ENCODE results near the gene TNPO2.
A peak's percentile ranks its signal among the peaks of the same experiment; 100 is the strongest.

The TNPO2 gene

DNA sequence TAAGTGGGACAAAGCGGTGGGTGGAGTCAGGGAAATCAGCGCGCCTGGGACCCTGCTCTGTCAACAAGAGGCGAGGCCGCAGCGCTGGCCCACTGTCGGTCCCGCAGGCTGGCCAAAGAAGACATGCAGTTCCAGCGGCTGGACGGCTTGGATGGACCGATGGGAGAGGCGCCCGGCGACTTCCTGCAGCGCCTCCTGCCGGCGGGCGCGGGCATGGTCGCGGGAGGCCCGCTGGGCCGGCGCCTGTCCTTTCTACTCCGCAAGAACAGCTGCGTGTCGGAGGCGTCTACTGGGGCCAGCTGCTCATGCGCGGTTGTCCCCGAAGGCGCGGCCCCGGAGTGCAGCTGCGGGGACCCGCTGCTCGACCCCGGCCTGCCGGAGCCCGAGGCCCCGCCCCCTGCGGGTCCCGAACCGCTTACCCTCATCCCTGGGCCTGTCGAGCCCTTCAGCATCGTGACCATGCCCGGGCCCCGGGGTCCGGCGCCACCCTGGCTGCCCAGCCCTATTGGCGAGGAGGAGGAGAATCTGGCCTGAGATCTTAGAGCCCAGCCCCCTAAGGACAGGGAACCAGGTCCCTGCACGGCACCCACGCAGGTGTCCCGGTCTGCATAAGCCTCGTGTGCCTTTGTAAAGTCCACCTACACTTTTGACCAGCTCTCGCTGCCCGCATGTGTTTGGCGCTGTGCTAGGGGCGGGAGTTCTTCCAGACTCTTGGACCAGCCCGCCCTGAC, 34.0 kb upstream of the TNPO2 start:
- Histone ChIP-seq H3K9me3 (ENCODE audit: control insufficient read depth in 5 of 5, low read length in 5 of 5) (no peaks in the 10 kb centered on the region), H3K27me3 (ENCODE audit: control insufficient read depth in 5 of 5, insufficient read depth in 4 of 5, low read length in 5 of 5) (peaks cover 0 to 3% (median 0%) of the 10 kb centered on the region in 5 donors), H3K4me3 (ENCODE audit: low read depth in 1 of 5, low read length in 5 of 5) (peak overlapping the region in 4 of 5 donors; percentile 11 to 60 (median 41)), H3K27ac (ENCODE audit: low read depth, low read length) (no peak overlapping the region), H3K36me3 (ENCODE audit: control insufficient read depth in 5 of 5, insufficient read depth in 5 of 5, low read length in 5 of 5) (peaks cover 0 to 5% (median 0%) of the 10 kb centered on the region in 5 donors), H3K9ac (ENCODE audit: low read length in 5 of 5) (peak overlapping the region in 4 of 5 donors; percentile 11 to 60 (median 56)), H3K4me1 (ENCODE audit: control insufficient read depth in 5 of 5, insufficient read depth in 5 of 5, low read length in 5 of 5) (peaks cover 0 to 31% (median 17%) of the 10 kb centered on the region in 5 donors)

DNA sequence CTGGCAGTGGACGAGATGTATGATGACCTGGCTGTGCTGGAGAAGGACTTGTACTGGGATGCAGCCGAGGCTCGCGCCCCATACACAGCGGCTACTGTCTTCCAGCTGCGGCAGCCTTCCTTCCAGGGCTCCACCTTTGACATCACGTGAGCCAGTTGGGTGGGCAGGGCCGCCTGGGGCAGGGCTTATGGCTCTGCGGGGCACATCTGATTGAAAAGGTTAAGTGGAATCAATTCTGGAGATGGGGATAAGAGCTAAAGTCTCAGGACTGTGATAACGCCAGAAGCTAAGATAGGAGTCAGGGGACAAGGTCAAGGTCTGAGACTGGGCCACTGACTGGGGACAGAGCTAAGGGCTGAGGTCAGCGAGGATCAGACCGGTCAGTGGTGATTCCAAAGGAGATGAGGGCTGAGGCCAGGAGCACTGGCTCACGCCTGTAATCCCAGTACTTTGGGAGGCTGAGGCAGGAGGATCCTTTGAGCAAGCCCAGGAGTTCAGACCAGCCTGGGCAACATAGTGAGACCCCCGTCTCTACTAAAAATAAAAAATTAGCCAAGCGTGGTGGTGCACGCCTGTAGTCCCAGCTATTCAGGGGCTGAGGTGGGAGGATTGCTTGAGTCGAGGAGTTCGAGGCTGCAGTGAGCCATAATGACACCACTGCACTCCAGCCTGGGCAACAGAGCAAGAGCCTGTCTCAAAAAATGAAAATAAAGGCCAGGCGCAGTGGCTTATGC, 32.6 kb upstream of the TNPO2 start:
- Histone ChIP-seq H3K27me3 (ENCODE audit: control insufficient read depth in 5 of 5, insufficient read depth in 4 of 5, low read length in 5 of 5) (peaks cover 1 to 13% (median 12%) of the 10 kb centered on the region in 5 donors), H3K4me1 (ENCODE audit: control insufficient read depth in 5 of 5, insufficient read depth in 5 of 5, low read length in 5 of 5) (peaks cover 0 to 20% (median 7%) of the 10 kb centered on the region in 5 donors), H3K27ac (ENCODE audit: low read depth, low read length) (no peak overlapping the region), H3K9me3 (ENCODE audit: control insufficient read depth in 5 of 5, low read length in 5 of 5) (no peaks in the 10 kb centered on the region), H3K36me3 (ENCODE audit: control insufficient read depth in 5 of 5, insufficient read depth in 5 of 5, low read length in 5 of 5) (no peaks in the 10 kb centered on the region), H3K9ac (ENCODE audit: low read length in 5 of 5) (no peak overlapping the region), H3K4me3 (ENCODE audit: low read depth in 1 of 5, low read length in 5 of 5) (no peak overlapping the region)

DNA sequence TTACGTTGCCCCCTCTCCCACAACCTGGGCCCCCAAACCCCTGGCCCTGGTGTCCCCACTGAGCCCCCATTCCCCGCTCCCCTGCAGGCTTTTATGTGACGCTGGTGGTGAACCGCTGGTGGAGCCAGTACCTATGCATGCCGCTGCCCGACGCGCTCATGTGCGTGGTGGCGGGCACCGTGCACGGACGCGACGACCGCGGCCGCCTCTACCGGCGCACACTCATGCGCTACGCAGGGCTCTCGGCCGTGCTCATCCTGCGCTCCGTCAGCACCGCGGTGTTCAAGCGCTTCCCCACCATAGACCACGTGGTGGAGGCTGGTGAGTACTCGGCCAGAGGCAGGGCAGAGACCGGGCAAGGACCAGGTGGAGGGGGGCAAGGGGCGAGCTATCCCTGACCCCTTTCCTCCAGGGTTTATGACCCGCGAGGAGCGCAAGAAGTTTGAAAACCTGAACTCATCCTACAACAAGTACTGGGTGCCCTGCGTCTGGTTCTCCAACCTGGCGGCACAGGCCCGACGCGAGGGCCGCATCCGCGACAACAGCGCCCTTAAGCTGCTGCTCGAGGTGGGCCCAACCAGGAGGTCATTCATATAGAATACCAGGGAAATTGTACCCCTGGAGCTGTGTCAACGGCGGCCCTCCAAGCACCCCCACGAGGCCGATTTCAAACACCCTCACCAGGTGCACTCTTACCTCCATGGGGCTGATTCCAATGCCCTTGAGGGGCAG, 30.9 kb upstream of the TNPO2 start:
- Histone ChIP-seq H3K27me3 (ENCODE audit: control insufficient read depth in 5 of 5, insufficient read depth in 4 of 5, low read length in 5 of 5) (peaks cover 10 to 28% (median 24%) of the 10 kb centered on the region in 5 donors), H3K36me3 (ENCODE audit: control insufficient read depth in 5 of 5, insufficient read depth in 5 of 5, low read length in 5 of 5) (no peaks in the 10 kb centered on the region), H3K4me3 (ENCODE audit: low read depth in 1 of 5, low read length in 5 of 5) (no peak overlapping the region), H3K4me1 (ENCODE audit: control insufficient read depth in 5 of 5, insufficient read depth in 5 of 5, low read length in 5 of 5) (peaks cover 0 to 14% (median 7%) of the 10 kb centered on the region in 5 donors), H3K27ac (ENCODE audit: low read depth, low read length) (no peak overlapping the region), H3K9ac (ENCODE audit: low read length in 5 of 5) (no peak overlapping the region), H3K9me3 (ENCODE audit: control insufficient read depth in 5 of 5, low read length in 5 of 5) (no peaks in the 10 kb centered on the region)

DNA sequence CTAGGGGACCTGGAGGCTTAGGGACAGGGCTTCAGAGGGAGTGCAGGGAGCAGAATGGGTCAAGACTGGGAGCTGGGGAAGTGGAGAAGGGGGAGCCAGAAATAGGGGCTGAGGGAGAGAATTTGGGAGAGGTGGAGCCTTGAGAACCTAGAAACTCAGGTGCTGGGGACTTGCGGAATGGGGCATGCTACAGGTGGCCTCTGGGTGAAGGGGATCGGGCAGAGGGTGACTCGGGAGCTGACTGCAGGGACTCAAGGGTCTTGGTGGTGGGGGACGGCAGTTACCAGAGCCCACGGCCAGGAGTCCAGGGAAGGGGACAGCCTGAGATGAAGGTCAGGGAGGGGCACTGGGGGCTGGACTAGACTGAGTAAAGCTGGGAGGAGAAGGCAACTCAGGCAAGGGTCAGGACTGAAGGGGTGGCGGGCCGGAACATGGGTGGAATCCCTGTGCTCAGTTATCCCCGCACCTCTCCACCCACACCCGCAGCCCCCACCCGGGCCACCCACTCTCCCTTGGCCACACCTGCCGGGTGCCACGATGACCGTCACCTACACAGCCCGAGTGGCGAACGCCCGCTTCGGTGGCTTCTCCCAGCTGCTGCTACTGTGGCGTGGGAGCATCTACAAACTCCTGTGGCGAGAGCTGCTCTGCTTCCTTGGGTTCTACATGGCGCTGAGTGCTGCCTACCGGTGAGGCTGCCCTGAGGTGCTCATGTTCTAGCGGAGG, 28.5 kb upstream of the TNPO2 start:
- Histone ChIP-seq H3K9me3 (ENCODE audit: control insufficient read depth in 5 of 5, low read length in 5 of 5) (peaks cover 0 to 7% (median 3%) of the 10 kb centered on the region in 5 donors), H3K4me3 (ENCODE audit: low read depth in 1 of 5, low read length in 5 of 5) (no peak overlapping the region), H3K27ac (ENCODE audit: low read depth, low read length) (no peak overlapping the region), H3K27me3 (ENCODE audit: control insufficient read depth in 5 of 5, insufficient read depth in 4 of 5, low read length in 5 of 5) (peaks cover 10 to 28% (median 24%) of the 10 kb centered on the region in 5 donors), H3K4me1 (ENCODE audit: control insufficient read depth in 5 of 5, insufficient read depth in 5 of 5, low read length in 5 of 5) (peaks cover 0 to 4% (median under 1%) of the 10 kb centered on the region in 5 donors), H3K36me3 (ENCODE audit: control insufficient read depth in 5 of 5, insufficient read depth in 5 of 5, low read length in 5 of 5) (peaks cover 0 to 12% (median 11%) of the 10 kb centered on the region in 5 donors), H3K9ac (ENCODE audit: low read length in 5 of 5) (no peak overlapping the region)

DNA sequence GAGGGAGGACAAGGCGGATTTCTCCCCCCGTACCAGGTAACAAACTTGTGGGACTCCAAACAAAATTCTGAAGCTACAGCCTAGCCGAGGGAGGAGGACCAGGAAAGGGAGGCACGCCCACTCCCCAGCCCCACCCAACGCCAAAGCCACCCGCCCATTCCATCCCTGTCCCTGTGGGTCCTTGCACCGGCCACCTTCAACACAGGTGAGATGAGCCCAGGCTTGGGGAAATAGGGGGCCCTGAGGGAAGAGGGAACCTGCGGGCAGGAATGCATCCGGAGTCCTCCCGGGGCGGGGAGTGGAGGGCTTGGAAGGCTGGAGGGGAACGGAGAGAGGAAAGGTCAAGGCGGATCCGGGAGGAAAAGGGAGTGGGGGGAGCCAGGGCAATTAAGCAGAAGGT, 27.9 kb upstream of the TNPO2 start, which contains the start of gene BEST2:
Gene BEST2, plus strand, starts transcription at position 157 of the 400 bp plus-strand sequence. CDS start 802 bp downstream, outside the sequence.
- Histone ChIP-seq H3K9me3 (ENCODE audit: control insufficient read depth in 5 of 5, low read length in 5 of 5) (peaks cover 0 to 8% (median 3%) of the 10 kb centered on the region in 5 donors), H3K27me3 (ENCODE audit: control insufficient read depth in 5 of 5, insufficient read depth in 4 of 5, low read length in 5 of 5) (peaks cover 10 to 28% (median 24%) of the 10 kb centered on the region in 5 donors), H3K9ac (ENCODE audit: low read length in 5 of 5) (no peak within 1 kb of the TSS), H3K4me3 (ENCODE audit: low read depth in 1 of 5, low read length in 5 of 5) (no peak within 1 kb of the TSS), H3K27ac (ENCODE audit: low read depth, low read length) (no peak within 1 kb of the TSS), H3K36me3 (ENCODE audit: control insufficient read depth in 5 of 5, insufficient read depth in 5 of 5, low read length in 5 of 5) (peaks cover 0 to 18% (median 15%) of the 10 kb centered on the region in 5 donors), H3K4me1 (ENCODE audit: control insufficient read depth in 5 of 5, insufficient read depth in 5 of 5, low read length in 5 of 5) (no peaks in the 10 kb centered on the region)

DNA sequence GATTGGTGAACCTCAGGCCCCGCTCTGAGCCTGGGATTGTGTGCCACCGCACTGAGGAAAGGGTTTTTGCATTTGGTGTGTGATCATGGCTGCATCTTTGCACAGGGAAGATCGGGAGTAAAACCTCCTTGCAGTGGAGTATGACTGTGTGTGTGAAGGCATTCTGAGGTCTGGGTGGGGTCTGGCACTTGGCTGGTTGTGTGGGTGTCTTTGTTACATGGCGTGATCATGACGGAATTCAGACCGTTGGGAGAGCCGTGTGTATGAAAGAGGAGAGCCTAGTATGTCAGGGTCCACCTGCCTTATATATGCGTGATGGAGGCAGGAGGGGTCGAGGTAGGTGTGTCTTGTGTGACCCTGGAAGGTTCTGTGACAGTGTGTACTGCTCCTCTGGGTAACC, 27.1 kb upstream of the TNPO2 start:
- Histone ChIP-seq H3K9ac (ENCODE audit: low read length in 5 of 5) (no peak overlapping the region), H3K4me1 (ENCODE audit: control insufficient read depth in 5 of 5, insufficient read depth in 5 of 5, low read length in 5 of 5) (no peaks in the 10 kb centered on the region), H3K27ac (ENCODE audit: low read depth, low read length) (no peak overlapping the region), H3K4me3 (ENCODE audit: low read depth in 1 of 5, low read length in 5 of 5) (no peak overlapping the region), H3K36me3 (ENCODE audit: control insufficient read depth in 5 of 5, insufficient read depth in 5 of 5, low read length in 5 of 5) (peaks cover 0 to 25% (median 21%) of the 10 kb centered on the region in 5 donors), H3K9me3 (ENCODE audit: control insufficient read depth in 5 of 5, low read length in 5 of 5) (peaks cover 0 to 8% (median 3%) of the 10 kb centered on the region in 5 donors), H3K27me3 (ENCODE audit: control insufficient read depth in 5 of 5, insufficient read depth in 4 of 5, low read length in 5 of 5) (peaks cover 10 to 28% (median 24%) of the 10 kb centered on the region in 5 donors)

DNA sequence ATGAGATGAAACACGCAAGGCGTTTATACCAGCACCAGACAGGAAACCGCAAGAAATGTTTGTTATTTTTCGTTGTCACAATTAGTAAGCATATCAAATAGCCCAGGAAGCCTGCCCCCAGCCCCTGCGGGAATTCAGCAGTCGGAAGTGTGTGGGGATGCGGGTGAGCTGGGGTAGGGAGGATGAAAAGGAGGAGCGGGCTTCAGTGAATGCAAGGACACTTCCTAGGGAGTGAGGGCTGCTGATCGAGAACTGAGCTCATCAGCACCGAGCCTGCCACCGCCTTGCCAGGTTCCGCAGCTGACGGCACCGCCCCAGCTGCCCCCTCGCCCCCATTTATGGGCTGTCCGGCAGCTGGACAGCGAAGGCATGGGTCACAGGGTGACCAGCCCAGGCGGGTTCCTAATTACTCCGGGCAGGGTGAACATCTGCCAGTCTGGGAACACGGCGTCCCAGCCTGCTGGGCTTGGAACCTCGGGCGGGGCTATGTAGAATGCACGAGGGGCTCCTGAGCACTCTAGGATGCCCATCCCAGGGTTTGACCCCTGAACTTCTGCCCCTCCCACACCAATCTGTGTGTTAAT, 26.3 kb upstream of the TNPO2 start:
- no peaks in the 10 kb centered on the region for H3K4me1 ChIP-seq (ENCODE audit: control insufficient read depth in 5 of 5, insufficient read depth in 5 of 5, low read length in 5 of 5)
- H3K9me3 ChIP-seq (ENCODE audit: control insufficient read depth in 5 of 5, low read length in 5 of 5) = peaks cover 0 to 8% (median 3%) of the 10 kb centered on the region in 5 donors
- no peak overlapping the region for H3K27ac ChIP-seq (ENCODE audit: low read depth, low read length)
- H3K4me3 ChIP-seq (ENCODE audit: low read depth in 1 of 5, low read length in 5 of 5) = no peak overlapping the region
- peaks cover 0 to 33% (median 30%) of the 10 kb centered on the region in 5 donors for H3K36me3 ChIP-seq (ENCODE audit: control insufficient read depth in 5 of 5, insufficient read depth in 5 of 5, low read length in 5 of 5)
- H3K27me3 ChIP-seq (ENCODE audit: control insufficient read depth in 5 of 5, insufficient read depth in 4 of 5, low read length in 5 of 5) = peaks cover 10 to 28% (median 24%) of the 10 kb centered on the region in 5 donors
- H3K9ac ChIP-seq (ENCODE audit: low read length in 5 of 5) = no peak overlapping the region

DNA sequence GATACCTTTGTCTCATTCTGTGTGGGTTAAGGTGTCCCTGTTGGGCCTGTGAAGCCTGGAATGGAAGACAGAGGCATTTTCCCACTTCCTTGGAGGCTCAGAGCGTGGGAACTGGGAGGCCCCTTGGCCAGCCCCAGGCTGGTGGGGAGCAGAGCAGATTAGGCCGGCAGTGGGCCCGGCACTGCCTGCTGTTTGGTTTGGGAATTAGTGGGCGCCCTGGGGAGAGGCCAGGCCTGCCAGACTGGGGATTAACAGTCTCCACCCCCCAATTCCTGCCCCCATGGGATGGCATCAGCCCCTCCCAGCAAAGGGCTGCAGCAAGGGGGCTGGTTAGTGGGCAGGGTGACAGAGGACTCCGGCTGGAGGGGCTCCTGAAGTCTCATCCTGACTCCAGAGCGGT, 24.8 kb upstream of the TNPO2 start:
- Histone ChIP-seq H3K9ac (ENCODE audit: low read length in 5 of 5) (no peak overlapping the region), H3K4me3 (ENCODE audit: low read depth in 1 of 5, low read length in 5 of 5) (no peak overlapping the region), H3K27me3 (ENCODE audit: control insufficient read depth in 5 of 5, insufficient read depth in 4 of 5, low read length in 5 of 5) (peaks cover 10 to 27% (median 21%) of the 10 kb centered on the region in 5 donors), H3K9me3 (ENCODE audit: control insufficient read depth in 5 of 5, low read length in 5 of 5) (peaks cover 0 to 8% (median 3%) of the 10 kb centered on the region in 5 donors), H3K36me3 (ENCODE audit: control insufficient read depth in 5 of 5, insufficient read depth in 5 of 5, low read length in 5 of 5) (peaks cover 0 to 44% (median 37%) of the 10 kb centered on the region in 5 donors), H3K4me1 (ENCODE audit: control insufficient read depth in 5 of 5, insufficient read depth in 5 of 5, low read length in 5 of 5) (no peaks in the 10 kb centered on the region), H3K27ac (ENCODE audit: low read depth, low read length) (no peak overlapping the region)
